DMS53 treated with DMSO at 0.1 percent for 48 hours (cell line): ENCODE measurements around the gene SETD6.

ENCODE experiments used
- DNase-seq: peaks from one replicate; lab custom pipeline; 2025; ENCODE audit not compliant: unreplicated experiment; lab: John Stamatoyannopoulos, UW

The SETD6 gene

DNA sequence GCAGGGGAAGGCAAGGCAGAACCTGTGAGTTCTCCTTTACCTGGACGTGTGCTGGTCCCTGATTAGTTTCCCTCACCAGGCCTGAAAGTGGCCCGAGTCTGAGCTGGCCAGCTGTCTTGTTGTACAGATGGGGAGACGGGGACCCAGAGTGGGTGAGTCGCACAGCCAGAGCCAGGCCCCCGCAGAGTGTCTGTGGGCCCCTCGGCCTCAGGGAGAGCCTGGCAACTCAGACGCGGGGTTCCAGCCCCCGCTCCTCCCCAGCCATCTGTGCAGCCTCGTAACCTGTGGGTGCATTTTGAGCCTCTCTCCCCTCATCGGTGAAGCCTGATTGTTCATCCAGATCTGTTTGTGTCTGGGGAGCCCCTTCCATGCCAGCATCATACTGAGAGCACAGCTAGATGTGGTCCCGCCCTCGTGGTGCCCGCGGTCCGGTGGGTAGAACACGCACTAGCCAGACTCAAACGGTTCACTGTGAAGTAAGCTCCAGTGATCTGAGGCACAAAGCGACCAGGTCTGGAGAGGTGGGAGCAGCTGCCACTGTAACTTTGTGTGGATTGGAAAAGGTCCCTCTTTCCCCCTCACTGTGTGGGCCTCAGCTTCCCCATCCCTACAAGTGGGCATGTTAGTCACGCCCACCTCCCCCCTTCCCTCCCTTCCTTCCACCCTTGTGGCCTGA lies 21.4 kb upstream of the SETD6 start:
- DNase-seq = no peak

- DNase-seq = peak; percentile 76
Measured at GRCh38 chr16:58494981-58495520, 20.3 kb upstream of the SETD6 start.

DNA sequence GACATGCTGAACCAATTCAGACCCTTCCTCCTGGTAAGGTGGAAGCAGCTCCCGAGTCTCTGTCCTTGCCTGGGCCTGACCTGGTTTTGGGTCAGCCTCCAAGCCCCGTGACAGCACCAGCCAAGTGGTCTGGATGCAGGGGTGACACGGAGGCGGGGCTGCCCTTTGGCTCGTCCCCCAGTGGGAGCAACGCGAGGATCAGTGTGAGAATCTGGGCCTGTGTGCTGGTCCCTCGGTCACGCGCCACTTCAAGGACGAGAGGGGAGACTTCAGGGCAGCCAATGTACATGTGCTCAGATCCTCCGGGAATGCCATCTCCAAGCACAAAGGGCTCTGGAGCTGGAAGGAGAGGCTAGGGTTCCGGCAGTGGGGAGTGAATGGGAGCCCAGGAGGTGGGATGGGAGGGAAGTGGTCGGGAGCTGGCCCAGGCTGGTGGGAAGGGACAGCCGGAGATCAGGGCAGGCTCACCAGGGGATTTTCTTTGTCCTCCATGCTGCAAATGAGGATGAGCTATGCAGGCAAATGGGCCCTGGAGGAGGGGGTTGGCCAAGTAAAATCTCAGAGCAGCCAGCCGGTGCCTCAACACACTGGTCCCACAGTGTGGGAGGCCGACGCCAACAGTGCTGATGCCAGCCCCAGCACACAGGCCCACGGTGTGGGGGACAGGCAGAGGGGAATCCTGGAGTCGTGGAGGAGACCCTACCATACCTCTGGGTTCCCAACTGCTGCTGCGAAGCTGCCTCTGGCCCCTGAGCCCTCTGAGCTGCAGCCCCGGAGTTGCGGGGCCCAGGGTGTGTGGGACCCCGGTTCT lies 19.6 kb upstream of the SETD6 start:
- no peak for DNase-seq

DNA sequence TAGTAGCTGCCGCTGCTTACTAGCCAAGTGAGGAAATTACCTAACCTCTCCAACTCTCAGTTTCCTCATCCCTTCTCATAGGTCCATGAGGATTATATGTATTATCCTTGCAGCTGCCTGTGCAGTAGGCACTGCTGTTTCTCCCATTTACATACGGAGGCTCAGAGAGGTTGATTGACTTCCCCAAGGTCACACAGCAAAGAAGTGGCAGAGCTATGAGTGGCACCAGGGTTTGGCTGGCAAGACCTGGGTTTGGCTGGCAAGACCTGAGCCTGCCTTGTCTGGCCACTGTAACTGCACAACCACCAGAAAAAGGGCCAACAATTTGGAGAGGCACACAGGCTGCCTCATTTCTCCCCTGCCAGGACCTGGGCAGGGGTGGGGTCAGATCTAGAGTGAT lies 17.8 kb upstream of the SETD6 start:
- DNase-seq = no peak

- no peak for DNase-seq
Measured at GRCh38 chr16:58497935-58498334, 17.4 kb upstream of the SETD6 start.

- DNase-seq = no peak
Measured at GRCh38 chr16:58498341-58499091, 16.8 kb upstream of the SETD6 start.

DNA sequence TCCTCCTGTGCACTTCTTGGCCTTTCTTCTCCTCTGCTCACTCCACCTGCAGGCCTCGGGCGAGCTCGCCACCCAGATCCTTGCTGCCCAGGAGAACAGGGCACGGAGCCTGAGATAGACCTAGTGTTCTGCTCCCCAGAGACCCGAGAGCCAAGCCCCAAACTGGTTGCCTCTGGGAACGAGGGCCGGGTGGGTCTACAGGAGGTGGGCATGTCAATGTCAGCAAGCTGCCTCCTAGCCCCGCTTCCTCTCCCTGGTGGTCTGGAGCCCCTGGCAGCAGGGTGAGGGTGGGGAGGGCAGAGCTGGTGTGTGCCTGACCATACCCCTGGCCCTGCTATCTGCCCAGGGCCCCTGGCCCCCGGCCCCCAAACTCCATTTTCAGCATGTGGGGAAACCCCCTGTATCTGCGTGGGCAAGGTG lies 16.2 kb upstream of the SETD6 start:
- no peak for DNase-seq

DNA sequence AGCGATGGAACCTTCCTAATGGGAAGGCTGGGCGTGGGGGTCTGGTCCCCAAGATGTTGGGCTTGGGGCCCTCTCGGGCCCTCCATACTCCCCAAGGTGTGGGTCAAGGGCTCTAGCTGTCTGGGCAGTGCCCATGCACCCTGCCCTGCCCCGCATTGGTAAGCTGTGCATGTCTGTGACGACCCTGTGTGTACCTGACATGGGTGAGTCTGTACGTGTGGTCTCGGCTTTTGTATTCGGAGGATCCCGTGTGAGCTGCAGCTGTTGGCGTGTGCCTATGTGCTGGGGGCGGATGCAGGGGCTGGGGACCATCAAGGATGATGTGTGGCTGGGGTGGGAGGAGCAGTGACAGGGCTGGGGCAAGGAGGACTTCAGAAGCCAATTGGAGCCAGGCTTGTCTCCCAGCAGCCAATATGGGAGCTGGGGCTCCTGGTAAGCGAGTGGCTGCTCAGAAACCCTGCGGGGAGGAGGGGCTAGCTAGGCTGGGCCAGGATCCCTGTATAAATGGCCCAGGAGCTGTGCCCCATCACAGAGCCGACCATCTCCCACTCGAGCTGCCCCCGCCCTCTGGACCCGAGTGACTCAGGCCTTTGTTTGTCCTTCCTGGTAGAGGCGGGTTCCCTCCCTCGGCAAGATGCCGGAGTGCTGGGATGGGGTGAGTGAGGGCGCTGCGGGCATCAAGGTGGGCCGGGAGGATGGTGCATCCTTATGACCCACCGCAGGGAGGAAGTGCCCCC lies 15.5 kb upstream of the SETD6 start, which contains the start of gene NDRG4:
Gene NDRG4, plus strand, starts transcription at position 529 of the 737 bp plus-strand sequence. Its CDS starts 106 bp downstream, at position 635.
- peak; percentile 88 for DNase-seq

DNA sequence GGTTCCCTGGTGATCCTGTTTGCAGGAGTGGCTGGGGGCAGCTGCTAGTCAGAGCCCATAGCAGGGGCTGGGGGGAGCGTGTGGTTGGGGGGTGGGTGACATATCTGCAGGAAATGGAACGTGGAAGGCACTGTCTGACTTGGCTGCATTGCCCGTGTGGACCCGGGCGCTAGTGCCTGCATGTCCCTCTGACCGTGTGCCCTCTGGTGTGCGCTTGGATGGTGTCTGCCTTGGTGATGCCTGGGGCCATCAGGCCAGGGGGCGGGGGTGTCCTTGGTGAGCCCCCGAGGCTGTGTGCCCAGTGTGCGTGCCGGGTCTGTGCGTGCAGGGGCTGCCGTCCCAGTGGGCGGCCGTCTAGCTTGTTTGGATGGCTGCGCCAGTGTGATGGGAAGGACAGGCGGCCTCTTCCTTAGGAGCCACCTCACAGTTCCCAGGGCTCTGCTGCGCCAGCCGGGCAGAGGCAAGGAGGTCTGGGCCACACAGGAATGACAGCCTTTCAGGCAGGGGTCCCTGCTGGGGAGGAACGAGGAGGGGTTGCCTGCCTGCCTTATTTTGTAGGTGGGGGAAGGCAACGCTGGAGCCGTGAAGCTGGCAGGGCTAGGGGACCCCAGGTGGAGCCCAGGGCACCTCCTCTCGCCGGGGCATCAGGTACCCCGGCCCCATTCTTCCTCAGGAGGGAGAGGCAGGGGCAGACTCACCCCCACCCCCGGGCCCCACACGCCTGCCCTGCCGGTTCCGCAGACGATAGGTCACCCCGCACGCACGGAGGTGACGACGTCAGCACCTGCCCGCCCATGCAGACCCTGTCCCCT lies 14.7 kb upstream of the SETD6 start:
- DNase-seq = no peak

GRCh38 chr16:58501242-58502131 lies 13.8 kb upstream of the SETD6 start:
- peak; percentile 6 for DNase-seq

GRCh38 chr16:58502217-58502921 lies 12.9 kb upstream of the SETD6 start:
- DNase-seq = no peak

GRCh38 chr16:58503166-58503862 lies 12.0 kb upstream of the SETD6 start:
- DNase-seq = no peak

- DNase-seq = no peak
Measured at GRCh38 chr16:58503863-58504688, 11.2 kb upstream of the SETD6 start.

DNA sequence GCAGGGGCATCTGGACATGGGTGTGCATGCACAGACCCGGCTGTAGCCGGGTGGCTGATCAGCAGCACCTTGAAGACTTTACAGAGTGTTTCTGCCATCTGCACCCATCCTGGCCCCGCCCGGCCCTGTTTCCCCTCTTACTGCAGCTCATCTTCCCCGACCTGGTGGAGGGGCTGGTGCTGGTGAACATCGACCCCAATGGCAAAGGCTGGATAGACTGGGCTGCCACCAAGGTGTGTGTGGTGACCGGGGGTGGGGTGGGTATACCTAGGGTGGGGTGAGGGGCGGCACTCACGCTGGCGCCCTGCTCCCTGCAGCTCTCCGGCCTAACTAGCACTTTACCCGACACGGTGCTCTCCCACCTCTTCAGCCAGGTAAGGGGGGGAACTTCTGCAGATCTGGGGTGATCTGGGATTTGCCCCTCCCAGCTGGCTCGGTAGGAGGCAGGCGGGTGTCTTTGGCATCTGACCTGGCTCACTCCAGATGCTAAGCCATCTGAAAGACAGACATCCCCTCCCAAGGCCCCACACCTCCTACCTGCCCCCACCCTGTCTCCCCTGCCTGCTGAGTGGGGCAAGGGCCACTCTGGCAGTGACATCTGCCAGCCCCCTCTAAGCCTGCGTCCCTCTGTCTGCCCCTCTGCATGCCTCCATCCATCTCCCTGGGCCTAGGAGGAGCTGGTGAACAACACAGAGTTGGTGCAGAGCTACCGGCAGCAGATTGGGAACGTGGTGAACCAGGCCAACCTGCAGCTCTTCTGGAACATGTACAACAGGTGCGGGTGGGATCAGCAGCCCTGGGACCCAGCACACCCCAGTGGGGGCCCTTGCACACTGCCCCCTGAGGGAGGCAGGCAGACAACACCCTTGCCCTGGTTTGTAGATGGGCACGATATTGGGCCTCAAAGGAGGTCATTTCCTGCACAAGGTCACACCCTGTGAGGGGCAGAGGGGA lies 8.8 kb upstream of the SETD6 start:
- DNase-seq = no peak

DNA sequence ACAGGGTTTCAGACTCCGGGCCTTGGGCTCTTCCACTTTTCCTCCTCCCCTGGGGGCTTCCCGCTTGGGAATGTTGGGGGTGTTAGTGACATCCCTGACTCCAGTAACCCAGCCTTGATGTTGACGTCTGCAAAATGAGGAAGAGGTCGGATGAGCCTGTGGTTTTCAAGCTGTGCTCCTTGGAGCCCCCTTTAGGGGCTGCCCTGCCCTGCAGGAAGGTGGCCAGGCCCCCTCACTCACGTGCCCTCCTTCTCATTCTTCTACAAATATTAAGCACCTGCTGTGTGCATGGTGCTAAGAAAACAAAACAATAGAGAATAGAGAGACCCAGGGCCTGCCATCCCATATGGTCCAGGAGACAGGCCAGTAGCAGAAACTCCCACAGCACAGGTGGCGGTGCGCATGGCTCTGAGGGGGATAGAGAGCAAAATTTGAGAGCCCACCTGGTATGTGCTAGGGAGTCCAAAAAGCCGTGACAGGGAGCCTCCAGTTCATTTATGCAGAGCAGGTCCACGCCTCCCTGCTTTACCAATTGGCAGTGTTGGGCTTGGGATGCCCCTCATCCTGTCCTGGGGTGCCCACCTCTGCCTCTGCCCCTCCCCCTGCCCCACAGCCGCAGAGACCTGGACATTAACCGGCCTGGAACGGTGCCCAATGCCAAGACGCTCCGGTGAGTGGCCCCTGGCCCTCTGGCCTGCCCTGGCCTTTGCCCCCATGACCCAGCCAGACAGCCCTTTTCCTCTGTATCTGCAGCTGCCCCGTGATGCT lies 7.9 kb upstream of the SETD6 start:
- no peak for DNase-seq
